ENCODE results near the gene NRG3.

The NRG3 gene

GRCh38 chr10:82400841-82401240, 525.8 kb downstream of the NRG3 start:
- ATAC-seq, result no peak
- no peak for TF ChIP-seq ZNF8 (CRISPR knock-in tag; IDR thresholded peaks at IDR 0.05)
- TF ChIP-seq ESRRG (CRISPR knock-in tag; IDR thresholded peaks at IDR 0.05), result no peak
- TF ChIP-seq TOX (CRISPR knock-in tag; IDR thresholded peaks at IDR 0.05; ENCODE audit: borderline replicate concordance), result no peak
- TF ChIP-seq ZFP3 (CRISPR knock-in tag; IDR thresholded peaks at IDR 0.05), result no peak
- no peak for TF ChIP-seq GLIS3 (CRISPR knock-in tag; IDR thresholded peaks at IDR 0.05)
- no peak for TF ChIP-seq ISL1 (CRISPR knock-in tag; IDR thresholded peaks at IDR 0.05)
- TF ChIP-seq BACH2 (CRISPR knock-in tag; IDR thresholded peaks at IDR 0.05; ENCODE audit: borderline replicate concordance), result no peak

GRCh38 chr10:82402906-82403401, 528.0 kb downstream of the NRG3 start:
- no peak for TF ChIP-seq ZNF565 (CRISPR knock-in tag; conservative IDR thresholded peaks at IDR 0.05; ENCODE audit: low read depth)
- no peak for TF ChIP-seq ZFP3 (CRISPR knock-in tag; IDR thresholded peaks at IDR 0.05)
- no peak for TF ChIP-seq PPARA (CRISPR knock-in tag; IDR thresholded peaks at IDR 0.05; ENCODE audit: borderline replicate concordance)
- no peak for TF ChIP-seq GLIS3 (CRISPR knock-in tag; IDR thresholded peaks at IDR 0.05)
- TF ChIP-seq ARNTL (CRISPR knock-in tag; IDR thresholded peaks at IDR 0.05; ENCODE audit: borderline replicate concordance, low read depth), result no peak
- no peak for TF ChIP-seq CSDC2 (CRISPR knock-in tag; IDR thresholded peaks at IDR 0.05)
- no peak for TF ChIP-seq CREB5 (CRISPR knock-in tag; IDR thresholded peaks at IDR 0.05; ENCODE audit: low read depth)
- no peak for ATAC-seq

- no peak for ATAC-seq
- TF ChIP-seq ZNF565 (CRISPR knock-in tag; conservative IDR thresholded peaks at IDR 0.05; ENCODE audit: low read depth) (no peak), RARB (CRISPR knock-in tag; IDR thresholded peaks at IDR 0.05) (no peak), GLIS3 (CRISPR knock-in tag; IDR thresholded peaks at IDR 0.05) (no peak)
Measured at GRCh38 chr10:82409671-82410070, 534.7 kb downstream of the NRG3 start.

- no peak for TF ChIP-seq TCF4 (CRISPR knock-in tag; IDR thresholded peaks at IDR 0.05; ENCODE audit: borderline replicate concordance)
- no peak for TF ChIP-seq ZNF8 (CRISPR knock-in tag; IDR thresholded peaks at IDR 0.05)
- no peak for TF ChIP-seq ZFP30 (CRISPR knock-in tag; IDR thresholded peaks at IDR 0.05)
- no peak for TF ChIP-seq CSRNP3 (CRISPR knock-in tag; IDR thresholded peaks at IDR 0.05)
- no peak for TF ChIP-seq TSHZ2 (CRISPR knock-in tag; IDR thresholded peaks at IDR 0.05)
- no peak for TF ChIP-seq OSR1 (CRISPR knock-in tag; IDR thresholded peaks at IDR 0.05)
- TF ChIP-seq CREB5 (CRISPR knock-in tag; IDR thresholded peaks at IDR 0.05; ENCODE audit: low read depth), result no peak
- TF ChIP-seq ZFP3 (CRISPR knock-in tag; IDR thresholded peaks at IDR 0.05), result no peak
- TF ChIP-seq ZNF565 (CRISPR knock-in tag; conservative IDR thresholded peaks at IDR 0.05; ENCODE audit: low read depth), result no peak
- TF ChIP-seq PPARA (CRISPR knock-in tag; IDR thresholded peaks at IDR 0.05; ENCODE audit: borderline replicate concordance), result no peak
- TF ChIP-seq ARNTL (CRISPR knock-in tag; IDR thresholded peaks at IDR 0.05; ENCODE audit: borderline replicate concordance, low read depth), result no peak
- TF ChIP-seq SNAI2 (CRISPR knock-in tag; IDR thresholded peaks at IDR 0.05), result no peak
- TF ChIP-seq ESRRG (CRISPR knock-in tag; IDR thresholded peaks at IDR 0.05), result no peak
- no peak for TF ChIP-seq BACH2 (CRISPR knock-in tag; IDR thresholded peaks at IDR 0.05; ENCODE audit: borderline replicate concordance)
- no peak for TF ChIP-seq PATZ1 (CRISPR knock-in tag; IDR thresholded peaks at IDR 0.05; ENCODE audit: borderline replicate concordance)
- no peak for TF ChIP-seq ZC3H10 (CRISPR knock-in tag; IDR thresholded peaks at IDR 0.05)
- no peak for TF ChIP-seq ISL1 (CRISPR knock-in tag; IDR thresholded peaks at IDR 0.05)
- ATAC-seq, result no peak
Measured at GRCh38 chr10:82411416-82411815, 536.4 kb downstream of the NRG3 start.
